OCI-LY3 (cell line): ENCODE results near the gene WIZ.

Source experiments
- CTCF ChIP-seq: fragments of 200-600, 300-600 bp; sonication (generic); IDR thresholded peaks from 2 replicates; pipeline ENCODE4 v1.5.1; 2014; ENCODE audit warnings: antibody characterized with exemption, low read length, low read depth
- EZH2phosphoT487 ChIP-seq: fragments of 200-600 bp; shearing (Covaris generic); IDR thresholded peaks from 2 replicates; pipeline ENCODE4 v1.6.1; 2018; ENCODE audit warnings: antibody characterized with exemption, mixed run types, low read depth

GRCh38 chr19:15452111-15453047, 2.6 kb upstream of the WIZ start:
- TF ChIP-seq CTCF (no peak), EZH2phosphoT487 (no peak)
